DND-41 (cell line): ENCODE measurements around the gene KRT36.

Experiments used
- ATAC-seq: fragments of 200-7000 bp; cut with Tn5 transposase; 3 replicates; pipeline ENCODE4 v1.9.1; 2021; ENCODE audit warnings: low read depth; ENCODE audit not compliant: insufficient read depth
- DNase-seq: peaks from one replicate; pipeline ENCODE4 v3.0.0-alpha.2; 2020
- H2AFZ ChIP-seq: 2 replicates; pipeline ENCODE4 v1.6.0; 2012; ENCODE audit warnings: low read depth, low read length
- H3K27ac ChIP-seq: 2 replicates; pipeline ENCODE4 v1.5.1; 2012; ENCODE audit warnings: low read length, inconsistent platforms
- H3K27me3 ChIP-seq: fragments of 200-600 bp; sonication (generic); 2 replicates; pipeline ENCODE4 v1.6.0; 2012; ENCODE audit warnings: low read length, mild to moderate bottlenecking, inconsistent platforms; ENCODE audit not compliant: insufficient read depth, poor library complexity
- H3K36me3 ChIP-seq: 2 replicates; pipeline ENCODE4 v1.5.1; 2012; ENCODE audit warnings: low read length, inconsistent platforms; ENCODE audit not compliant: insufficient read depth
- H3K4me1 ChIP-seq: 2 replicates; pipeline ENCODE4 v1.5.1; 2012; ENCODE audit warnings: mild to moderate bottlenecking, low read length; ENCODE audit not compliant: insufficient read depth
- H3K4me2 ChIP-seq: 2 replicates; pipeline ENCODE4 v1.6.0; 2012; ENCODE audit warnings: mild to moderate bottlenecking, moderate library complexity, low read length, inconsistent platforms; ENCODE audit not compliant: insufficient read depth
- H3K4me3 ChIP-seq, 2 experiments: fragments of 200-600 bp in 1 of 2; shearing (Covaris generic) in 1 of 2; 2 replicates each; pipeline ENCODE4 v1.5.1; 2012 to 2016; ENCODE audit warnings: inconsistent platforms in 2 of 2, low read length in 2 of 2, mild to moderate bottlenecking in 2 of 2, low read depth in 1 of 2, moderate library complexity in 1 of 2
- H3K79me2 ChIP-seq: 2 replicates; pipeline ENCODE4 v1.6.0; 2012; ENCODE audit warnings: low read length, inconsistent platforms; ENCODE audit not compliant: insufficient read depth
- H3K9ac ChIP-seq: 2 replicates; pipeline ENCODE4 v1.6.0; 2012; ENCODE audit warnings: low read depth, mild to moderate bottlenecking, inconsistent platforms, low read length, moderate library complexity
- H3K9me3 ChIP-seq: 2 replicates; pipeline ENCODE4 v1.5.1; 2012; ENCODE audit warnings: low read length, moderate library complexity, mild to moderate bottlenecking, inconsistent platforms; ENCODE audit not compliant: insufficient read depth, severe bottlenecking
- H4K20me1 ChIP-seq: 2 replicates; pipeline ENCODE4 v1.6.0; 2012; ENCODE audit warnings: low read length; ENCODE audit not compliant: insufficient read depth
- EZH2 ChIP-seq: IDR thresholded peaks from 3 replicates; pipeline ENCODE4 v1.6.1; 2012; ENCODE audit warnings: borderline replicate concordance, low read depth, mild to moderate bottlenecking, moderate library complexity, low read length, inconsistent platforms; ENCODE audit not compliant: severe bottlenecking
- TF ChIP-seq, protein P1 (sequence below): IDR thresholded peaks from 2 replicates; pipeline ENCODE4 v1.5.1; 2012; ENCODE audit warnings: borderline replicate concordance, low read length, moderate library complexity, mild to moderate bottlenecking; ENCODE audit not compliant: poor library complexity, severe bottlenecking; ENCODE audit errors: extremely low read depth

Gene KRT36

DNA sequence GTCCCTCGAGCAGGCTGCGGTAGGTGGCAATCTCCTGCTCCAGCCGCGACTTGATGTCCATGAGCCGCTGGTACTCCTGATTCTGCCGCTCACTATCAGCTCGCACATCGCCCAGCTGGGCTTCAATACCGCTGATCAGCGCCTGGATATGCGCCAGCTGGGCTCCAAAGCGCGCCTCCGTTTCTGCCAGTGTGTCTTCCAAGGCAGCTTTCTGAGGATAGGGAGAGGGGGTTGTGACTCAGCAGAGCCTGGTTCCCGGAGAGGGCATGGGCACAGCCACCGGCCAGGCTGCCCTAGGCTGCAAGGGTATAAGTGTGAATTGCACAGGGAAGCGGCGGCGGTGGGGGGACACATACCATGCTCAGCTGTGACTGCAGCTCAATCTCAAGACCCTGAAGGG lies 34.1 kb upstream of the KRT36 start:
- Histone ChIP-seq H2AFZ (no peak overlapping the region), H3K4me1 (no peaks in the 10 kb centered on the region), H3K36me3 (no peaks in the 10 kb centered on the region), H3K4me3 (no peak overlapping the region), H3K9me3 (no peaks in the 10 kb centered on the region), H3K27me3 (peaks cover 9% of the 10 kb centered on the region), H3K27ac (no peak overlapping the region), H4K20me1 (peaks cover 2% of the 10 kb centered on the region), H3K79me2 (no peaks in the 10 kb centered on the region), H3K4me2 (no peak overlapping the region), H3K9ac (no peak overlapping the region)
- DNase-seq = no peak
- TF ChIP-seq, protein P1, sequence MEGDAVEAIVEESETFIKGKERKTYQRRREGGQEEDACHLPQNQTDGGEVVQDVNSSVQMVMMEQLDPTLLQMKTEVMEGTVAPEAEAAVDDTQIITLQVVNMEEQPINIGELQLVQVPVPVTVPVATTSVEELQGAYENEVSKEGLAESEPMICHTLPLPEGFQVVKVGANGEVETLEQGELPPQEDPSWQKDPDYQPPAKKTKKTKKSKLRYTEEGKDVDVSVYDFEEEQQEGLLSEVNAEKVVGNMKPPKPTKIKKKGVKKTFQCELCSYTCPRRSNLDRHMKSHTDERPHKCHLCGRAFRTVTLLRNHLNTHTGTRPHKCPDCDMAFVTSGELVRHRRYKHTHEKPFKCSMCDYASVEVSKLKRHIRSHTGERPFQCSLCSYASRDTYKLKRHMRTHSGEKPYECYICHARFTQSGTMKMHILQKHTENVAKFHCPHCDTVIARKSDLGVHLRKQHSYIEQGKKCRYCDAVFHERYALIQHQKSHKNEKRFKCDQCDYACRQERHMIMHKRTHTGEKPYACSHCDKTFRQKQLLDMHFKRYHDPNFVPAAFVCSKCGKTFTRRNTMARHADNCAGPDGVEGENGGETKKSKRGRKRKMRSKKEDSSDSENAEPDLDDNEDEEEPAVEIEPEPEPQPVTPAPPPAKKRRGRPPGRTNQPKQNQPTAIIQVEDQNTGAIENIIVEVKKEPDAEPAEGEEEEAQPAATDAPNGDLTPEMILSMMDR = no peak
- no peak for TF ChIP-seq EZH2
- no peak for ATAC-seq

DNA sequence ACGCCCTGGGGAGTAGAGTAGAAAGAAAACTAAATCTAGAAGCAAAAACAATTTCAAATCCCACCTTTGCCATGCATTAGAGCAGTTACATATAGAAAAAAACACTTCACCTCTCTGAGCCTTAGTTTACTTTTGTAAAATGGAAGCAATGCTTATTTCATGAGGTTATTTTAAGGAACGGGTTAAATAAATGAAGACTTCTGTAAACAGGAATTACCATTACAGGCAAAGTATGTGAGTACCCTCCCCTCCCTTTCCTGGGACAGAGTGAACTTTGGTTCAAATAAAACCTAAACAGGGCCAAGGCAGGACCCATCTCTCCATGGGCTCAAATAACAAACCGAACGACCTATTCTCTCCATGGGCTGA lies 33.5 kb upstream of the KRT36 start:
- no peak for ATAC-seq
- Histone ChIP-seq H2AFZ (no peak overlapping the region), H3K27me3 (peaks cover 12% of the 10 kb centered on the region), H4K20me1 (peaks cover 2% of the 10 kb centered on the region), H3K9me3 (no peaks in the 10 kb centered on the region), H3K4me3 (no peak overlapping the region), H3K4me2 (no peak overlapping the region), H3K36me3 (no peaks in the 10 kb centered on the region), H3K4me1 (no peaks in the 10 kb centered on the region), H3K9ac (no peak overlapping the region), H3K79me2 (no peaks in the 10 kb centered on the region), H3K27ac (no peak overlapping the region)
- no peak for TF ChIP-seq EZH2
- TF ChIP-seq, protein P1 = no peak
- DNase-seq = no peak

DNA sequence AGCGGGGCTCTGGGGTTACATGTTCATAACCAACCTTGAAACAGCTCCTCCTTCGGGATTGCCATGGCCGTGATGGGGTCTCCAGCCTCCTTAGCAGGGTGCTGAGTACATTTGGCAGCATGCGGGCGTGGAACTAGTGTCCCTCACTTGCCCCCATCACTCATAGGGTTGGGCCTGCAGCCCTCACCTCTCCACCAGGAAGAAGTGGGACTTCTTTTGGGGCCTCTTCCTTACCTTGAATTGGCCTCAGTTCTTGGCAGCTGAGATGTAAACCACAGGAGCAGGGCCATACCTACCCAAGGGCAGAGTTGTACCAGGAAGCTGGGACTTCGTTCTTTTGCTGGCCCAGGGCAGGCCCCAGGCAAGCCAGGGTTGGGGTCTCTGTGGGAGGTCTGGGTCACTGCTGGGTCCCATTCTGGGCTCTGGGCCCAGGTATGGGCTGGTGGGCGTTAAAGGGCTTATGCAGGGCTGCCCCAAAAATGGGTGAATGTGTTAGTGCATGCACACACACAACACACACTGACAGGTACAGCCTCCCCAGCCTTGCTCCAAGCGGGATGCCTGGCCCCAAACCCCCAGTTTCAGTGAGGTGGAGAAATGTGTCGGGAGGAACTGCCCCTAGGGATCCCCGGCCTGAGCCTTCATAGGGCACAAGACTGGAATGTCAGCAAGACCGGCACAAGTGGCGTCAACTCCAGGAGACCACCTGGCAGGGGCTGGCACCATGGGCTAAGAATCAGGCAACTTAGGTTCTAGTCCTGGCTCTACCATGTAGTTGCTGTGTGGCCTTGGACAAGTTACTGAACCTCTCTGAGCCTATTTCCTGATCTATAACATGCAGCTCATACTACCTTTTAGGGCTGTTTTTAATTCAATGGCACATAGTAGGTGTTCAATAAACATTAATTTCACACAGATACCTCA lies 32.9 kb upstream of the KRT36 start:
- H2AFZ ChIP-seq = no peak overlapping the region
- no peaks in the 10 kb centered on the region for H3K79me2 ChIP-seq
- ATAC-seq (no peak), DNase-seq (no peak)
- no peaks in the 10 kb centered on the region for H3K4me1 ChIP-seq
- no peak overlapping the region for H3K27ac ChIP-seq
- TF ChIP-seq EZH2 = no peak
- TF ChIP-seq, protein P1 = no peak
- peaks cover 12% of the 10 kb centered on the region for H3K27me3 ChIP-seq
- H3K9me3 ChIP-seq = no peaks in the 10 kb centered on the region
- H3K4me3 ChIP-seq = no peak overlapping the region
- H3K4me2 ChIP-seq = no peak overlapping the region
- H3K9ac ChIP-seq = no peak overlapping the region
- H4K20me1 ChIP-seq = peaks cover 2% of the 10 kb centered on the region
- no peaks in the 10 kb centered on the region for H3K36me3 ChIP-seq
